ENCODE data around the gene SLC26A1. TPM values are rescaled to one million over a fixed set of nuclear protein-coding genes. Genes with fewer than 3 reads are reported as not detected.

The SLC26A1 gene
- total RNA-seq, 4 donors from 2014 or later: 0.15 to 0.61 (median 0.19) TPM; not detected in 1

GRCh38 chr4:967113-968104 is 25.8 kb downstream of the SLC26A1 start:
- H3K4me3 ChIP-seq (ENCODE audit: low read depth, poor library complexity, severe bottlenecking): no peak overlapping the region
- TF ChIP-seq POLR2A (IDR thresholded peaks at IDR 0.05) (no peak), CTCF (IDR thresholded peaks at IDR 0.05) (no peak)
- WGBS, 2 donors: 60 to 63% methylated on average over 46 to 72 of the region's 76 CpGs
- intact Hi-C loops (cut with DNase I; ENCODE audit: low total_unique reads): no loop called here
- DNase-seq (ENCODE audit: low spot score in 2 of 2): no peak

- H3K4me3 ChIP-seq (ENCODE audit: low read depth, poor library complexity, severe bottlenecking): no peak overlapping the region
- WGBS, 2 donors: 82% methylated on average over 21 to 24 of the region's 48 CpGs
- intact Hi-C loops (cut with DNase I; ENCODE audit: low total_unique reads): no loop called here
- TF ChIP-seq CTCF (IDR thresholded peaks at IDR 0.05): no peak
- no peak for TF ChIP-seq POLR2A (IDR thresholded peaks at IDR 0.05)
- DNase-seq (ENCODE audit: low spot score in 2 of 2): no peak
Observed at GRCh38 chr4:966266-967112, 26.7 kb downstream of the SLC26A1 start.

GRCh38 chr4:965766-966134 is 27.5 kb downstream of the SLC26A1 start:
- DNase-seq (ENCODE audit: low spot score in 2 of 2): no peak
- WGBS, 2 donors: 87 to 91% methylated on average over 15 to 19 of the region's 21 CpGs
- intact Hi-C loops (cut with DNase I; ENCODE audit: low total_unique reads): no loop called here
- TF ChIP-seq POLR2A (IDR thresholded peaks at IDR 0.05): no peak
- no peak for TF ChIP-seq CTCF (IDR thresholded peaks at IDR 0.05)
- no peak overlapping the region for H3K4me3 ChIP-seq (ENCODE audit: low read depth, poor library complexity, severe bottlenecking)

GRCh38 chr4:965048-965765 is 28.0 kb downstream of the SLC26A1 start:
- intact Hi-C loops (cut with DNase I; ENCODE audit: low total_unique reads): no loop called here
- H3K4me3 ChIP-seq (ENCODE audit: low read depth, poor library complexity, severe bottlenecking): no peak overlapping the region
- 92 to 95% methylated on average over 17 to 20 of the region's 26 CpGs for WGBS, 2 donors
- DNase-seq (ENCODE audit: low spot score in 2 of 2): no peak
- no peak for TF ChIP-seq CTCF (IDR thresholded peaks at IDR 0.05)
- no peak for TF ChIP-seq POLR2A (IDR thresholded peaks at IDR 0.05)

GRCh38 chr4:964346-965025 is 28.7 kb downstream of the SLC26A1 start:
- TF ChIP-seq CTCF (IDR thresholded peaks at IDR 0.05) (no peak), POLR2A (IDR thresholded peaks at IDR 0.05) (no peak)
- DNase-seq (ENCODE audit: low spot score in 2 of 2): no peak
- H3K4me3 ChIP-seq (ENCODE audit: low read depth, poor library complexity, severe bottlenecking): no peak overlapping the region
- WGBS, 2 donors: 91 to 93% methylated on average over 11 to 23 of the region's 23 CpGs
- intact Hi-C loops (cut with DNase I; ENCODE audit: low total_unique reads): no loop called here

Measured in lower leg skin (tissue), 4 donors.